Stimulated activated CD4-positive, alpha-beta T cell treated with anti-CD3 and anti-CD28 coated beads, TNF-alpha, amount 100 ng/mL, for 24 hours (primary cell): Measurements from ENCODE around the gene ACAP3.

ENCODE experiments used
- DNase-seq, 3 experiments: peaks; one replicate each; pipeline ENCODE4 v3.0.0-alpha.2; 2020; ENCODE audit warnings: low read depth in 3 of 3

The ACAP3 gene

GRCh38 chr1:1314678-1315335 is 7.1 kb upstream of the ACAP3 start:
- no peak for DNase-seq

- DNase-seq, result no peak
These were observed 6.5 kb upstream of the ACAP3 start for GRCh38 chr1:1314237-1314586.

DNA sequence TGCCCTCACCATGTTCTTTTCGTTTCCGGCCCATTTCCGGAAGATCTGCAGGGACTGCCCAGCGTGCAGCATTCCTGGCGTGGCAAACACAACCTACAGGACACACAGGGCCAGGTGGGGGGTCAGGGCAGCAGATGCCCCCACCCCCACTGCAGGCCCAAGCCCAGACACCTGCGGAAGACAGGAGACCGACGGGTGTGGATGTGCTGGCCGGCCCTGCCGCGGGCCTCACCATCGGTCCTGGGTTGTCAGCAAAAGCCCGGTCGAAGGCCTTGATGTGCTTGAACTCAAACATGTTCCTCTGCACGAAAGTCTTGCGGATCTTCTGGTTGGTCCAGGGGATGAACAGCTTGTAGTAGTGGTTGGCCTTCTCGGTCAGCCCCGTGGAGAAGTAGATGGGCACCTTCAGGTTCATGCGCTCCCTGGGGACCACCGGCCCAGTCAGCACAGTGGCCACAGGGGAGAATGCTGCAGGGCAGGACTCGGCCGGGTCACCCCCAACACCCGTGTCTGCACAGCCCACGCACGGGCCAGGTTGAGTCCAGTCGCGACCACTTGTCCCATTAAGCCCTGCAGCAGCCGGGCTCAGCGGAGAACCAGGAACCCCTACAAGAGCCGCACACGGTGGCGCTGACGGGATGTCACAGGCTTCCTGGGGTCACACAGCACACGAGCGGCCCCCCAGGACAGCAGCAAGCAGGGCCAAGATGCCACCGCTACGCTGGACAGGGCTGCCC is 5.9 kb upstream of the ACAP3 start:
- DNase-seq, result no peak

DNA sequence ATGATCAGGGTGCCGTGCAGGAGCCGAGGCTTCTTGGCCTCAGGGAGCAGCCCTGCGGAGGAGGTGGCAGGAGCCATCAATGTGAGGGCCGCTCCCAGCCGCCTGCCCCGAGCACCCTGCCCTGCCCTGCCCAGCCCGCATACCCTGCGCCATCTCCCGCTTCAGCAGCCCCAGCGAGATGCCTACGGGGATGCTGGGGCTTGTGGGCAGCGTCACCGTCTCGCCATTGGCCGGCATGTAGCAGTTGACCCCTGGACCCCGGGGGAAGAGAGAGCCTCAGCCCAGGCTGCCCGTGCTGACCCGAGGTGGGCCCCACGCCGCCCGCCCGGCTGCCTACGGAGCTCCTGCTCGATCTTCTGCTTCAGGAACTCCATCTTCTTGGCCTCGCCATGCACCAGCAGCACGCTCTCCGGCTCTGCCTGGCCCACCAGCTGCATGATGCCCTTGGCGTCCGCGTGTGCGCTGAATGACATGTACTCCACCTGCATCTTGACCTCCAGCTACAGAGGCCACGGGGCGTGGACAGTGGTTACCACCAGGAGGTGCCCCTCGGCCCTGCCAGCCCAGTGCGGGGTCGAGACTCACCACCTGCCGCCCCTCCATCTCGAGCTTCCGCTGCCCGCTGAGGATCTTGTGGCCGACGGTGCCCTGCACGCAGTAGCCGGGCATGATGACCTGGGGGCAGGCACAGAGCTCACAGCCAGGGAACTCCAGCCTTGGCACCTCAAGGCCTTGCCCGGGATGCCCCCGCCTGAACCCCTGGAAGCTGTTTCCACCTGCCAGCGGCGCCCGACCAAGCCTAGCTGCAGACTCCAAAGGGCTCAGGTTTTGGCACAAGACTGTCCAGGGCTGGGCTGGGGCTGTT is 5.0 kb upstream of the ACAP3 start:
- no peak for DNase-seq

- DNase-seq, result no peak
These were observed 3.7 kb upstream of the ACAP3 start for GRCh38 chr1:1311107-1312104.

- no peak for DNase-seq
These were observed 2.8 kb upstream of the ACAP3 start for GRCh38 chr1:1310476-1311053.

DNA sequence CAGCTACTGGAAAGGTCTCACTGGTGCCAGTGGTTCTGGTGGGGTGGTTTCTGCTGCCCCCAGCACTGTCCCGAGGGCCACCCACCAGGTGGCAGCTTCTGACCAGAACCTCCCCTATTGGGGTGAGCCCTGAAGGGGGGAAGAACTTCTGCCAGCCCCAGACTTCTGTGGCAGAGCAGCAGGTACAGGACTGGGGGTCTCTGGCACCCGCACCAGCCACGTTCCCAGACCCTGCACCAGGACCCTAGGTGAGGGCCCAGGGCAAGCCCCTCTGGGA is 2.3 kb upstream of the ACAP3 start:
- no peak for DNase-seq

GRCh38 chr1:1309251-1310108 is 1.8 kb upstream of the ACAP3 start:
- DNase-seq, result no peak

DNA sequence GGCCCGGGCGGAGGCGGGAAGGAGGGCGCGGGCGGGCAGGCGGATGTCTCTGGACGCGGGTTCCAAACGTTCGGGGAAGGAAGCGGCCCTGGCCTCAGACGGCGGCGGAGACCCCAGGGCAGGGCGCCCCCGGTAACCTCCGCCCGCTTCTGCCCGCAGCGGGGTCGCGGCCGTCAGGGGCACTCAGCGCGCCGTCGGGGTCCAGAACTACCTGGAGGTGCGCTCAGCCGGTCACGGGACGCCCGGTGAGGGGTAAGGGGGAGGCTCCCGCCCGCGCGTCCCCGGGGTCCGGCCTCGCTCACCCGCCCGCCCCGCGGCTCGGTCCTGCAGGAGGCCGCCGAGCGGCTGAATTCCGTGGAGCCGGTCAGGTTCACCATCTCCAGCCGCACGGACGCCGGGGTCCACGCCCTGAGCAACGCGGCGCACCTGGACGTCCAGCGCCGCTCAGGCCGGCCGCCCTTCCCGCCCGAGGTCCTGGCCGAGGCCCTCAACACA is 1.1 kb upstream of the ACAP3 start:
- DNase-seq, result no peak

- no peak for DNase-seq
These were observed 338 bp downstream of the ACAP3 start for GRCh38 chr1:1307261-1307922.

- no peak for DNase-seq
These were observed 969 bp downstream of the ACAP3 start for GRCh38 chr1:1306661-1307260.

DNA sequence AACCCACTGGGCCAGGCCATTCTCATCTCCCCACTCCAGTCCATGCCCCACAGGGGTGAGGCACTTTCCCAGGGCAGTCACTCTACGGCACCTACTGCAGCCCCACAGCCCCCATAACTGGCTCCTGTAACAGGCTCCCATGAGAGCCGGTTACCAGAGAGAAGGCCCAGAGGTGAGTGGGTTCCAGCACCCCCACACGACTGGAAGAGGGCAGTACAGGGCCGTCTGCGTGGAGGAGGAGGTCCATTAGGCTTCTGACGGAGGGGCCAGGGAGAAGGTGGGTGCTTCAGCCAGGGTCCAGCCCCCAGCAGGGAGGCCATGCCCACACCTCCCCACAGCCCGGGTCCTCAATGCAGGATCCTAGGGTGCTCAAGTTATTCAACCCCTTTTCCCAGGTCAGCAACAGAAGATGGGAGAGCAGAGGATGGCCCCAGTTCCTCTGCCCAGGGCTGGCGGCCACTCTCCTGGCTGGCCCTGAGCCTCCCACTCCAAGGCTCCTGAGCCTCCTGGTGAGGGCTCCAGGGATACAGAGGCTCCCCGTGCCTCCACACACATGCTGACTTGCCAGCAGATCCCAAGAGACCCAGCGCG is 1.6 kb downstream of the ACAP3 start:
- DNase-seq, result no peak

DNA sequence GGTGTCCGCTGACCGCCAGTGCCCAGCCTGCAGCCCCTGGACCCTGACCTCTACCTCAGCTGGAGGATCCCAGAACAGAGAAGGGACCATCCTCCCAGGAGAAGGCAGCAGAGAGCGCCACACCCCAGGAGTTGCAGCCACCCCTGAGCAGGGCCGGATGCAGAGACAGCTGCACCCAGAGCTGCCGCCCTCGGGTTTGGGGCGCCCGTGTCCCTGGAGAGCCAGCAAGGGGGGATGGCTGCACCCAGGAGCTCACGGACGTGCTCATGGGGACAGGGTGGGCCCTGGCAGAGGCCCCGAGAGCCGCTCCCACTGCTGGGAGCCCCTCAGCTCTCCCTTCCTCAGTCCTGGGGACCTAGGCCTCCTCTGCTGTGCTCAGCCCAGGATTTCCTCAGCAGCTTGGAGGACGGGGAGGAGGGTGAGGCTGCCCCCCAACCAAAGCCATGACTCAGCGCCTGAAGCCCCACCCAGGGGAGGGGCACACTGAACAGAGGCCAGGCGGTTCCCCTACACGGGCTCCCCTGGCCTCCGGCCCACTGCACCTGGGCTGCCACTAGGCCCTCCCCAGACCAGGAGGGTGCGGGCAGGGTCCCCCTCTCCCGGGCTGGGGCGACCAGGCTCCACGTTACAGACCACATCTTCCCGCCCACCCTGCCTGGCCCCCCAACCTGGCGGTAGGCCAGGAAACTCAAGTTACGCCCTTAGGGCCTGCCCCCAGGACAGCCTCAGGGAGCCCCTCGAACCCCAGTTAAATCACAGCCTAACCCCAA is 2.2 kb downstream of the ACAP3 start:
- DNase-seq, result peak in 2 of 3 experiments; percentile 36 to 74

DNA sequence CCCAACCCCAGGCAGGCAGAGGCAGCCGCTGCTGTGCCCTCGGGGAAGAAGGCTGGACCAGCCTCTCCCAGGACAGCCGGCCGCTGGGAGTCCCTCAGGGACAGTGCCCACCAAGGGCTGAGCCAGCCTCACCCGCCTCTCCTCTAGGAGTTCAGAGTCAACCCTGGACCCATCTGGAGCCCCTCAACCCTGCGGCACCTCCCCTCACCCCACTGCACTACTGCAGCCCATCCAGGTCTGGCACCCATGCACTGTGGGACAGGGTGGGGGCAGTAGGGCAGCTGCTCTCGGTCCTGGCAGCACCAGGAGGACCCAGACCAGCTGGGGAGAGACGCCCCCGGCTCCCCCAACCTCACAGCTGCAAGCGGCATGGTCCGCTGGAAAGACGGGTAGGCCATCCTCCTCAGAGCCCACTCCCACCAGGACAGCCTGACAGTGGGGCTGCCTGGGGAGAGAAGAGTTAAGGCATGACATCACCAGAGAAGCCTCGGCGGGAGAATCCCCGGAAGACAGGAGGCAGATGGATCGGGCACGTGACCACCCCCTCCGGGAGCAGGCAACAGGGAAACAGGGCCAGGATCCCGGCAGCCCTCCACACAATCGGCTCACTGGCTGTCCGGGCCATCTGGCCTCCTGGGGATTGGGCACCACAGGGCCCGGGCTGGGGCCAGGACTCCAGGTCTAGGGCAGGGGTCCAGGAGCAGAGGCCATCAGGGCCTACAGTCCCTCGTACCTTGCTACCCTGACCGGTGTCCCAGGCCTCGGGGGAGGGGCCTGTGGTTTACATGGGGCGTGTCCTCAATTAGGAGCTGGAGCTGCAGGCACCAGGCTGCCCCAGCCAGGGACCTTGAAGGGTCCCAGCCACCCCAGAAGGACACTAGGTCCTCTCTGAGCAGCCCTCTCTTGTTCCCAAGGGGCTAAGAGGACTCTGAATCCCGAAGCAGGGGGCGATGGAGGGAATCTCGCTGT is 3.1 kb downstream of the ACAP3 start:
- no peak for DNase-seq

GRCh38 chr1:1303736-1304135 is 4.0 kb downstream of the ACAP3 start:
- no peak for DNase-seq

DNA sequence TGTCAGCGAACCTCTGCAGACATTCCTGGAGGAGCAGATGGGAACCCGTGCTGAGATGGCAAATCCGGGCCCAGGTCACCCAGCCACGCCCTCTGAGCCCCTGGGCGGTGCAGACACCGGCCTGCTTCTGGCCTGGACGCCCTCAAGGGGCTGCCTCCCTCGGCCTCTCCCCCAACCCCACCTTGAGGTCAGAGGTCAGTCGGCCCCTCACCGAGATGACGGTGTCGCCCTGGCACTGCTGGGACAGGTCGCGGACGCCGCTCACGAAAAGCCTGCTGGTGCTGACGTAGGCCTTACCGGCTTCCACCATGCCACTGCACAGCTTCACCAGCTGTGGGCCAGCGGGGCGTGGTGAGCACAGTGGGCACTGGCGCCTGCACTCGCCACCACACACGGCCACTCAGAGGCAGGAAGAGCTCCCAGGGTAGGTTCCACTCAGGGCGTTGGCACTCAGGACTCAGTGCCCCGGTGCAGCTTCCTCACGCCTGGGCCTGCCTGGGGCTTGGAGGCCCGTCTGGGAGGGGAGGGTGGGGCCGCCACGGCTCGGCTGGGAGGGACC is 4.7 kb downstream of the ACAP3 start:
- no peak for DNase-seq

DNA sequence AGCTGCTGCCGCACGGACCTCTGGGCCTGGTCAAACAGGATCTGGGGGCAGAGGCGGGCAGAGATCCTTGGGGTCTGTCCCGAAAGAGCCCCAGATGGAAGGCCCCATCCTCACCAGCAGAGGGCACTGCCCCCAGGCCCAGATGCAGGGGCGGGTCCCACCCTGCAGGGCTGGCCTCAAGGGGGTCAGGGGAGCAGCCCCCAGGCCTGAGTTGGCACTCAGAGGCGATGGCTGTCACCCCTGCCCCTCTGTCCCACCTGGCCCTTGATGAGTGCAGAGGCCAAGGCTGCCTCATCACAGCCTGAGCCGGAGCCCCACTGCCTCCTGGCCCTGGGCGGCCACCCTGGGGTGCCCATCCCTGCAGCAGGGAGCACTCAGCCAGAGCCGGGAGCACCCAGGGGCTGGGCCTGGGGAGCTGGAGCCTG is 5.7 kb downstream of the ACAP3 start:
- no peak for DNase-seq
